ENCODE data around the gene HOXB8. TPM values are rescaled to one million over a fixed set of nuclear protein-coding genes. Genes with fewer than 3 reads are reported as not detected.

HOXB8 gene
- total RNA-seq, 3 donors from 2014 or later, result 0.59 to 4.6 (median 4.6) TPM

DNA sequence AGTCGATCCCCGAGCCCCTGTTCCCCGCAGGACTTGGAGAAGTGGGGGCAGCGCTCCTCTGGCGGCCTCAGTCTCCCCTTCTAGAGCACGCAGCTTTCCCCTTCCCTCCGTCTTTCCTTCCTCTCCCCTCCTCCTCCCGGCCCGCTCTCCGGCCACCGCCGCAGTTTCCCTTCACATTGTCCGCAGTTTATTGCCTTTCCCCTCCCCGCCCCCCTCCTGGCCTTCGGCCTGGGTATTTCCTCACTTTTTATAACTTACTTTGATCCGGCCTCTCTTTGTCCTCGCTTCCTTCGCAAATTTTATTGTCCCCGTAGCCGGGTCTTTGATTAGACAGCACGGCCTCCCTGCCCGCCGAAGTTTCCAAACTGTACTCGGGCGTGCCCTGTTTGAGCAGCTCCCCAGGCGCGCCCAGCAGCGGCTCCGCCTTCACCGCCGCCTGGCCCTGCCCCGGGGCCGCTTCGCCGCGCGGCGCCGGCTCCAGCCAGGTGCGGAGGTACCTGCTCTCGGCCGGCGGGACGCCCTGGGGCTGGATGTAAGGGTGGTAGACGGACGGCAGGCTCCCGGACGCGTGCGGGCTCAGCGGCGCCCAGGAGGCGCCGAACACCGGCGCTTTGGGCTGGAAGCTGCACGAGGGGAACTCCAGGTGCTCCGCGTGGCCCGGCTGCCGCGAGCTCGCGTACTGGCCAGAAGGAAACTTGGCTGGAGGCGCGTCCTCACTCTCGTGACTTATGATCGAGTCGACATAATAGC lies 10.6 kb upstream of the HOXB8 start:
- intact Hi-C loops (cut with DNase I; ENCODE audit: low total_unique reads), result no loop called here

DNA sequence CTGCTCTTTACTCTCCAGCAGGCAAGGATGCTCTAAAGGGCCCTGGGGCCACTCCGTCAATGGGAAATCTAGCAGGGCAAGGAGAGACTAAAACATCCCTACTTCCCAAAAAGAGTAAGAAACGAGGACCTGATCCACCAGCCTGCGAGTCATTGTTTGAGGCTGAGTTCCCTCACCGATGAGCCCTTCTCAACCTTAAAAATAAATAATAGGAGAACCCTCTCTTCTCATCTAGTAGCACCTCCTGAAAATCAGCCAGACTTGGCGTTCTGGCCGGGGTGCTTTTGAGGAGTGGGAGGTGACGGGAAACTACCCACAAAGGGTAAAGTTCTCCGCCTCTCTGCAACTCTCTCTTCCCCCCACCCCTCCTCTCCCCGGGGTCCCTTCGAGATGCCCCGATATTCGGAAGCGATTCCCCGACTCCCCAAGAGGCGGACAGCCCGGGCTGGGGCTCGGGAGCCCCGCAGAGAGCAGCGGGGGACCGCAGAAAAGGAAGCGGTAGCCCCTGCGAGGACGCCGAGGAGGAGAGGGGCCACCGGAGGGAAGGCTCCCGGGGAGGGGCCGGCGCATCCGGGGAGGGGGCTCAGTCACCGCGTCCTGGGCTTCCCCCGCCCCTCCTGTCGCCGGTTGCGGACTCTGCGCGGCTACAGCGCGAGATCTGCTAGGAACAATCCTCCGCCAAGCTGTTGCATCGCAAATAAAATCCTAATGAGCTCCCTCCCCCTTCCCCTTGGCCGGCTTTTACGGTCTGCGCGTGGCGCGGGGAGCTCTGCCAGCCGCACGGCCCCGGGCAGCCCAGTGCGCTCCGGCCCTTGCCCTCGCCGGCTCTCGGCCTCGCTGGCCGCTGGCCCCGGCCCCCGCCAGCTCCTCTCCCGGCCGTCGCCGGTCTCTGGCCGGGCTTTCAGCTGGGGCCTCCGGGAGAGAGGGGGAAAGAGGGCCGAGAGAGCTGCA lies 9.7 kb upstream of the HOXB8 start:
- TF ChIP-seq POLR2AphosphoS5 (IDR thresholded peaks at IDR 0.05), result no peak
- TF ChIP-seq POLR2A (IDR thresholded peaks at IDR 0.05), result no peak
- TF ChIP-seq, protein P1, sequence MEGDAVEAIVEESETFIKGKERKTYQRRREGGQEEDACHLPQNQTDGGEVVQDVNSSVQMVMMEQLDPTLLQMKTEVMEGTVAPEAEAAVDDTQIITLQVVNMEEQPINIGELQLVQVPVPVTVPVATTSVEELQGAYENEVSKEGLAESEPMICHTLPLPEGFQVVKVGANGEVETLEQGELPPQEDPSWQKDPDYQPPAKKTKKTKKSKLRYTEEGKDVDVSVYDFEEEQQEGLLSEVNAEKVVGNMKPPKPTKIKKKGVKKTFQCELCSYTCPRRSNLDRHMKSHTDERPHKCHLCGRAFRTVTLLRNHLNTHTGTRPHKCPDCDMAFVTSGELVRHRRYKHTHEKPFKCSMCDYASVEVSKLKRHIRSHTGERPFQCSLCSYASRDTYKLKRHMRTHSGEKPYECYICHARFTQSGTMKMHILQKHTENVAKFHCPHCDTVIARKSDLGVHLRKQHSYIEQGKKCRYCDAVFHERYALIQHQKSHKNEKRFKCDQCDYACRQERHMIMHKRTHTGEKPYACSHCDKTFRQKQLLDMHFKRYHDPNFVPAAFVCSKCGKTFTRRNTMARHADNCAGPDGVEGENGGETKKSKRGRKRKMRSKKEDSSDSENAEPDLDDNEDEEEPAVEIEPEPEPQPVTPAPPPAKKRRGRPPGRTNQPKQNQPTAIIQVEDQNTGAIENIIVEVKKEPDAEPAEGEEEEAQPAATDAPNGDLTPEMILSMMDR (IDR thresholded peaks at IDR 0.05), result no peak
- Histone ChIP-seq H3K4me1 (peaks cover 14 to 18% of the 10 kb centered on the region in 2 donors), H3K36me3 (no peaks in the 10 kb centered on the region), H3K9me3 (no peaks in the 10 kb centered on the region), H3K27ac (peak overlapping the region in 1 of 2 donors; percentile 43), H3K4me3 (peak overlapping the region; percentile 41 to 67 (median 47)), H3K27me3 (peaks cover 16 to 100% of the 10 kb centered on the region in 2 donors)
- intact Hi-C loops (cut with DNase I; ENCODE audit: low total_unique reads), result no loop called here
- DNase-seq (ENCODE audit: low spot score in 2 of 2), result no peak

More for the DNA sequence above, 10.6 kb upstream of the HOXB8 start:
- H3K9me3 ChIP-seq, result no peaks in the 10 kb centered on the region
- H3K27me3 ChIP-seq, result peaks cover 16 to 100% of the 10 kb centered on the region in 2 donors
- no peak for TF ChIP-seq POLR2A (IDR thresholded peaks at IDR 0.05)
- peak overlapping the region in 1 of 2 donors; percentile 43 for H3K27ac ChIP-seq
- DNase-seq (ENCODE audit: low spot score in 2 of 2), result no peak
- peak overlapping the region; percentile 41 to 67 (median 47) for H3K4me3 ChIP-seq
- no peaks in the 10 kb centered on the region for H3K36me3 ChIP-seq
- H3K4me1 ChIP-seq, result peaks cover 14 to 18% of the 10 kb centered on the region in 2 donors

DNA sequence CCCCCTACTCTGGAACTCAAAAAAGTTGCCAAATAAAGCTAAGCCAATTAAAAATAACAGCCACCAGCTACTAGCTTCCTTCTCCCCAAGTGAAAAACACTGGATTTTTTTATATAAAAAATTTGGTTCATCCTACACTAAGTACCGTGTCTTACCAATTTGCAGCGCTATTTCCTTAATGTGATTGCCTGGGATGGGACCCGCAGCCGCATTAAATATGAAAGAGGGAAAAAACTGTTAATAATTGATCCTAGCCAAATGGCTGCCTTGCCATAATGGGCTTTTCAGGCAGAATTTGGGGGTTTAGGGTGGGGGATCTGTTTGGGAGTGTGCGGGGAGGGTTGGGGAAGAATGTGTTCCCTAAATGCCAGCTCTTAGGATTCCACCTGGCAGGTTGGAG lies 9.0 kb upstream of the HOXB8 start:
- no peaks in the 10 kb centered on the region for H3K9me3 ChIP-seq
- peaks cover 14 to 18% of the 10 kb centered on the region in 2 donors for H3K4me1 ChIP-seq
- no peaks in the 10 kb centered on the region for H3K36me3 ChIP-seq
- peaks cover 21 to 100% of the 10 kb centered on the region in 2 donors for H3K27me3 ChIP-seq
- intact Hi-C loops (cut with DNase I; ENCODE audit: low total_unique reads), result no loop called here
- TF ChIP-seq, protein P1 (IDR thresholded peaks at IDR 0.05), result no peak
- TF ChIP-seq POLR2A (IDR thresholded peaks at IDR 0.05) (no peak), POLR2AphosphoS5 (IDR thresholded peaks at IDR 0.05) (no peak)
- no peak overlapping the region for H3K4me3 ChIP-seq
- no peak for DNase-seq (ENCODE audit: low spot score in 2 of 2)
- H3K27ac ChIP-seq, result no peak overlapping the region

DNA sequence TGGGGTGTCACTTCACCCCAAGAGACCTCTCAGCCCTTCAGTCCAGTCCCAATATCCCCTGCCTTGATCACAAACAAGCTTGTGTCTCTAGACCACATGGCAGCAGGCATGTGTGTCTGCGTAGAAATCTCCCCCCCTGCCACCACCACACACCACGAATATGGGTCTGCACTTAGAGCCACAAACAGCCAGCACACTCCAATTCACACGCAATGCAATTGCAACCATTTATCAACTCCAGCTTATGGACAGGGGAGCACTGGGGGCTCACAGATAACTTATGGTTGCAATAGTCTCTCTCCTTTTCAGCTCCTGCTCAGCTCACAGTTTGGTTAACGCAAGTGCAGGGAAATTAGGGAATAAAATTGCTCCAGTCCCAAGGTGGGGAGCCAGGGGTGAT lies 8.5 kb upstream of the HOXB8 start:
- Histone ChIP-seq H3K9me3 (no peaks in the 10 kb centered on the region), H3K4me1 (peaks cover 14 to 18% of the 10 kb centered on the region in 2 donors), H3K36me3 (no peaks in the 10 kb centered on the region), H3K4me3 (no peak overlapping the region), H3K27me3 (peaks cover 21 to 100% of the 10 kb centered on the region in 2 donors), H3K27ac (no peak overlapping the region)
- TF ChIP-seq, protein P1 (IDR thresholded peaks at IDR 0.05), result no peak
- TF ChIP-seq POLR2A (IDR thresholded peaks at IDR 0.05) (no peak), POLR2AphosphoS5 (IDR thresholded peaks at IDR 0.05) (no peak)
- intact Hi-C loops (cut with DNase I; ENCODE audit: low total_unique reads), result no loop called here
- DNase-seq (ENCODE audit: low spot score in 2 of 2), result no peak

DNA sequence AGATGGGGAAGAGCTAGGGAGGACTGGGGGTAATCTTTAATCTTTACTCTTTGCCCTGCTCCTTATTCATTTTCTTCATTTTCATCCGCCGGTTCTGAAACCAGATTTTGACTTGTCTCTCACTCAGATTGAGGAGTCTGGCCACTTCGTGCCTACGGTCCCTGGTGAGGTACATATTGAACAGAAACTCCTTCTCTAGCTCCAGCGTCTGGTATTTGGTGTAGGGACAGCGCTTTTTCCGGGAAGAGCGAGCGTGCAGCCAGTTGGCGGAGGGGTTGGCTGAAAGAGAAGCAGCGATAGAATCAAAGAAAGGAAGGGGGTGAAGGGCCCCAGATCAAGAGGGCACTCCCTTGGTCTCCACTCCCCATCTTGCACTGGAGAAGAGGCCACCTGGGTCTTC lies 7.8 kb upstream of the HOXB8 start:
- intact Hi-C loops (cut with DNase I; ENCODE audit: low total_unique reads), result no loop called here
- TF ChIP-seq POLR2A (IDR thresholded peaks at IDR 0.05) (no peak), POLR2AphosphoS5 (IDR thresholded peaks at IDR 0.05) (no peak)
- TF ChIP-seq, protein P1 (IDR thresholded peaks at IDR 0.05), result no peak

More for the DNA sequence above, 7.8 kb upstream of the HOXB8 start:
- no peaks in the 10 kb centered on the region for H3K36me3 ChIP-seq
- no peak for DNase-seq (ENCODE audit: low spot score in 2 of 2)
- peaks cover 14 to 18% of the 10 kb centered on the region in 2 donors for H3K4me1 ChIP-seq
- no peaks in the 10 kb centered on the region for H3K9me3 ChIP-seq
- H3K27ac ChIP-seq, result no peak overlapping the region
- no peak overlapping the region for H3K4me3 ChIP-seq
- H3K27me3 ChIP-seq, result peaks cover 21 to 100% of the 10 kb centered on the region in 2 donors

Data from breast epithelium (tissue), 4 donors.